Sigmoid colon (tissue), 7 donors: ENCODE results near the gene CAPN10. TPM values are rescaled to one million over a fixed set of nuclear protein-coding genes. Genes with fewer than 3 reads are reported as not detected.

Source experiments
- DNase-seq: peaks from one replicate; pipeline ENCODE4 v3.0.0-alpha.2; 2019
- H3K27ac ChIP-seq, 4 donors: fragments of 200-600 bp; sonication (generic); one replicate each; pipeline ENCODE4 v1.5.1; 2016 to 2019; ENCODE audit warnings: mild to moderate bottlenecking in 1 of 4
- H3K27me3 ChIP-seq, 3 donors: fragments of 200-600 bp; sonication (generic); one replicate each; pipeline ENCODE4 v1.5.1; 2019; ENCODE audit warnings: mild to moderate bottlenecking in 1 of 3
- H3K36me3 ChIP-seq, 4 donors: fragments of 200-600 bp; sonication (generic); one replicate each; pipeline ENCODE4 v1.5.1; 2016 to 2019
- H3K4me1 ChIP-seq, 4 donors: fragments of 200-600 bp; sonication (generic); one replicate each; pipeline ENCODE4 v1.5.1; 2017 to 2019
- H3K4me3 ChIP-seq, 4 donors: fragments of 200-600 bp; sonication (generic); one replicate each; pipeline ENCODE4 v1.5.1; 2017 to 2019; ENCODE audit warnings: mild to moderate bottlenecking in 2 of 4, moderate library complexity in 1 of 4
- H3K9me3 ChIP-seq, 4 donors: fragments of 200-600 bp in 3 of 4; sonication (generic) in 3 of 4; one replicate each; pipeline versions ENCODE4 v1.5.1 to v1.6.1; 2013 to 2019
- EP300 ChIP-seq, 4 donors: sonication (generic); formaldehyde crosslinking; IDR thresholded peaks; one replicate each; pipeline ENCODE4 v1.6.1; 2017; ENCODE audit warnings: antibody characterized with exemption in 4 of 4
- POLR2A ChIP-seq, 2 donors: fragments of 450-650 bp; IDR thresholded peaks; one replicate each; pipeline ENCODE4 v1.6.1; 2016; ENCODE audit warnings: antibody characterized with exemption in 2 of 2, mild to moderate bottlenecking in 2 of 2, moderate library complexity in 2 of 2
- POLR2AphosphoS5 ChIP-seq, 4 donors: sonication (generic); formaldehyde crosslinking; IDR thresholded peaks; one replicate each; pipeline ENCODE4 v1.6.1; 2017; ENCODE audit warnings: antibody characterized with exemption in 4 of 4
- WGBS, 2 donors: extraction: QIAGEN DNeasy Blood & Tissue Kit; methylation state at CpG; one replicate each; pipeline ENCODE4 v1.1.7; 2013; 5-methylcytosine and 5-hydroxymethylcytosine counted together
- intact Hi-C: fragments of 100-400 bp; cut with DNase I; formaldehyde crosslinking; loops from one replicate; pipeline ENCODE4 v1.15.1; 2023
- polyA plus RNA-seq, 3 donors: library from polyadenylated mRNA; stranded (reverse); fragments of 200-250 nt; gene quantifications; one replicate each; pipeline ENCODE4 v1.2.3, GENCODE V29; 2013
- total RNA-seq, 4 donors: library from RNA; depleted of rRNA; stranded (reverse); fragments of >200 nt; gene quantifications; one replicate each; pipeline ENCODE4 v1.1.0, GENCODE V29; 2016
- TF ChIP-seq, protein P1 (sequence below), 4 experiments: fragments of 450-650 bp in 3 of 4; fragments of 200-600 bp in 1 of 4; IDR thresholded peaks; one replicate each; pipeline ENCODE4 v1.5.1; 2016 to 2019; ENCODE audit warnings: antibody characterized with exemption in 4 of 4, mild to moderate bottlenecking in 3 of 4, moderate library complexity in 2 of 4
- donor health status: healthy with polysubstance abuse.
- donor health status: Bipolar disorder and iron deficiency.
- donor health status: healthy.

The CAPN10 gene
- total and polyA plus RNA-seq, 7 donors, result 10.5 to 33.0 (median 16.4) TPM

DNA sequence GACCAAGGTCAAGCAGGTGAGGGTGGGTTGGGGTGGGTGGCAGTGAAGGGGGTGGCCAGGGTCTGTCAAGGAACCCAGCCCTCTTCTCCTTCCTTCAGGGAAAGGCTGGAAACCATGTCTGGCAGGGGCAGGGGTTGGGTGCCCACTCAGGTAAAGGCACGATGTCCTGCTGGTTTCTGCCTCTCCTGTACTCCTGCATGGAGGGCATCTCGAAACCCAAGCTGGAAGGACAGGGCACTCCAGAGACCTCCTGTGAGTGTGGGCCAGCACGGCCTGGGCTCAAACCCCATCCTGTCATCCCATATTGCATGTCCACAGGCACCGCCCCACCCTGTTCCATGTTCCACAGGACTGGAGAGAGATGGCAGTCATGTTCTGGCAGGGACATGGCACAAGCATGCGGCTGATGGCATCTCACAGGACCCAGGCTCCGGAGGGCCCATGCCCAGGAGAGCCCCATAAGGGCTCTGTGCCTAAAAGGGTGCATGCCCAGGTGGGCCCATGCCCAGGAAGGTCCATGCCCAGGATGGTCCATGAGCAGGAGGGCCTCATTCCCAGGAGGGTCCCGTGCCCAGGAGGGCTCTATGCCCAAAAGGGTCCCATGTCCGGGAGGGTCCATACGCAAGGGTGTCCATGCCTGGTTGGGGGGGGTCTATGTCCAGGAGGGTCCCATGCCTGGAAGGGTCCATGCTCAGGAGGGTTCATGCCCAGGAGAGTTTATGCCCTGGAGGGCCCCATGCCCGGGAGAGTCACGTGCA, 45.2 kb downstream of the CAPN10 start:
- no peak overlapping the region for H3K4me3 ChIP-seq
- H3K9me3 ChIP-seq, result peaks cover 0 to 3% (median 0%) of the 10 kb centered on the region in 4 donors
- no peak overlapping the region for H3K27ac ChIP-seq
- no peak for DNase-seq
- no peaks in the 10 kb centered on the region for H3K27me3 ChIP-seq
- no peak for TF ChIP-seq EP300 (IDR thresholded peaks at IDR 0.05)
- TF ChIP-seq, protein P1, sequence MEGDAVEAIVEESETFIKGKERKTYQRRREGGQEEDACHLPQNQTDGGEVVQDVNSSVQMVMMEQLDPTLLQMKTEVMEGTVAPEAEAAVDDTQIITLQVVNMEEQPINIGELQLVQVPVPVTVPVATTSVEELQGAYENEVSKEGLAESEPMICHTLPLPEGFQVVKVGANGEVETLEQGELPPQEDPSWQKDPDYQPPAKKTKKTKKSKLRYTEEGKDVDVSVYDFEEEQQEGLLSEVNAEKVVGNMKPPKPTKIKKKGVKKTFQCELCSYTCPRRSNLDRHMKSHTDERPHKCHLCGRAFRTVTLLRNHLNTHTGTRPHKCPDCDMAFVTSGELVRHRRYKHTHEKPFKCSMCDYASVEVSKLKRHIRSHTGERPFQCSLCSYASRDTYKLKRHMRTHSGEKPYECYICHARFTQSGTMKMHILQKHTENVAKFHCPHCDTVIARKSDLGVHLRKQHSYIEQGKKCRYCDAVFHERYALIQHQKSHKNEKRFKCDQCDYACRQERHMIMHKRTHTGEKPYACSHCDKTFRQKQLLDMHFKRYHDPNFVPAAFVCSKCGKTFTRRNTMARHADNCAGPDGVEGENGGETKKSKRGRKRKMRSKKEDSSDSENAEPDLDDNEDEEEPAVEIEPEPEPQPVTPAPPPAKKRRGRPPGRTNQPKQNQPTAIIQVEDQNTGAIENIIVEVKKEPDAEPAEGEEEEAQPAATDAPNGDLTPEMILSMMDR (IDR thresholded peaks at IDR 0.05), result no peak
- TF ChIP-seq POLR2A (IDR thresholded peaks at IDR 0.05), result no peak
- TF ChIP-seq POLR2AphosphoS5 (IDR thresholded peaks at IDR 0.05), result no peak
- no peaks in the 10 kb centered on the region for H3K36me3 ChIP-seq
- intact Hi-C loops, result no loop called here
- WGBS, 2 donors, result 88 to 95% methylated on average over 11 of the region's 11 CpGs
- H3K4me1 ChIP-seq, result no peaks in the 10 kb centered on the region

DNA sequence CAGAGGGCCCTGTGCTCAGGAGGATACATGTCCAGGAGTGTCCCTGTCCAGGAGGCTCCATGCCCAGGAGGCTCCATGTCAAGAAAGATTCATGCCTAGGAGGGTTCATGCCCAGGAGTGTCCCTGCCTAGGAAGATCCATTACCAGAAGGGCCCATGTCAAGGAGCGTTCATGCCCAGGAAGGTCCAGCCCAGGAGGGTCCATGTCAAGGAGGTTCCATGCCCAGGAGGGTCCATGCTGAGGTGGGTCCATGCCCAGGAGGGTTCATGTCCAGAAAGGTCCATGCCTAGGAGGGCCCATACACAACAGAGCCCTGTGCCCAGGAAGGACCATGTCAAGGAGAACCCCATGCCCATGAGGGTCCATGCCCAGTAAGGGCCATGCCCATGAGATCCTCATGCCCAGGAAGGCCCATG, 45.8 kb downstream of the CAPN10 start:
- intact Hi-C loops, result no loop called here
- 97 to 99% methylated on average over 1 of the region's 1 CpG for WGBS, 2 donors
- TF ChIP-seq POLR2AphosphoS5 (IDR thresholded peaks at IDR 0.05) (no peak), EP300 (IDR thresholded peaks at IDR 0.05) (no peak)

DNA sequence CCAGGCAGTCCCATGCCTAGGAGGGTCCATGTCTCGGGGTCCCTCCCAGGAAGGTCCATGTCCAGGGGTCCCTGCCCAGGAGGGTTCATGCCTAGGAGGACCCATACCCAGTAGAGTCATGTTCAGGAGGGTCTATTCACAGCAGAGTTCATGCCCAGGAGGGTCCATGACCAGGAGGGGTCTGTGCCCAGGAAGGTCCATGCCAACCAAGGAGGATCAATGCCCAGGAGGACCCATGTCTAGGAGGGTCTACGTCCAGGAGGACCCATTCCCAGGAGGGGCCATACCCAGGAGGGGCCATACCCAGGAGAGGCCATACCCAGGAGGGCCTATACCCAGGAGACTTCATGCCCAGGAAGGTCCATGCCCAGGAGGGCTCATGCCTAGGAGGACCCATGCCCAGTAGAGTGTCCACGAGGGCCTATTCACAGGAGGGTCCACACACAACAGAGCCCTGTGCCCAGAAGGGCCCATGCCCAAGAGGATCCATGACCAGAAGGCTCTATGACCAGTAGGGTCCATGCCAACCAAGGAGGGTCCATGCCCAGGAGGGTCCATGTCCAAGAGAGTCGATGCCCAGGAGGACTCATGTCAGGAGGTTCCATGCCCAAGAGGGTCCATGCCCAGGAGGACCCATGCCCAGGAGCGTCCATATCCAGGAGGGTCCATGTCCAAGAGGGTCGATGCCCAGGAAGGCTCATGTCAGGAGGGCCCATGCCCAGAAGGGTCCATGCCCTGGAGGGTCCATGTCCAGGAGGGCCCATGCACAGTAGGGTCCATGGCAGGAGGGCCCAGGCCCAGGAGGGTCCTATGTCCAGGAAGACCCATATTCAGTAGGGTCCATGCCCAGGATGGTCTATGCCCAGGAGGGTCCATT, 48.8 kb downstream of the CAPN10 start:
- Histone ChIP-seq H3K4me1 (no peaks in the 10 kb centered on the region), H3K36me3 (no peaks in the 10 kb centered on the region), H3K27ac (no peak overlapping the region), H3K9me3 (peaks cover 0 to 3% (median 0%) of the 10 kb centered on the region in 4 donors), H3K4me3 (no peak overlapping the region), H3K27me3 (peaks cover 0 to 5% (median 0%) of the 10 kb centered on the region in 3 donors)
- 86 to 90% methylated on average over 6 of the region's 6 CpGs for WGBS, 2 donors
- DNase-seq, result no peak
- intact Hi-C loops, result no loop called here
- TF ChIP-seq POLR2A (IDR thresholded peaks at IDR 0.05) (no peak), EP300 (IDR thresholded peaks at IDR 0.05) (no peak), POLR2AphosphoS5 (IDR thresholded peaks at IDR 0.05) (no peak)
- TF ChIP-seq, protein P1 (IDR thresholded peaks at IDR 0.05), result no peak

More for the DNA sequence above, 45.8 kb downstream of the CAPN10 start:
- DNase-seq, result peak; percentile 58
- H3K9me3 ChIP-seq, result peaks cover 0 to 3% (median 0%) of the 10 kb centered on the region in 4 donors
- H3K27me3 ChIP-seq, result no peaks in the 10 kb centered on the region
- H3K4me3 ChIP-seq, result no peak overlapping the region
- H3K36me3 ChIP-seq, result no peaks in the 10 kb centered on the region
- H3K4me1 ChIP-seq, result no peaks in the 10 kb centered on the region
- H3K27ac ChIP-seq, result no peak overlapping the region

DNA sequence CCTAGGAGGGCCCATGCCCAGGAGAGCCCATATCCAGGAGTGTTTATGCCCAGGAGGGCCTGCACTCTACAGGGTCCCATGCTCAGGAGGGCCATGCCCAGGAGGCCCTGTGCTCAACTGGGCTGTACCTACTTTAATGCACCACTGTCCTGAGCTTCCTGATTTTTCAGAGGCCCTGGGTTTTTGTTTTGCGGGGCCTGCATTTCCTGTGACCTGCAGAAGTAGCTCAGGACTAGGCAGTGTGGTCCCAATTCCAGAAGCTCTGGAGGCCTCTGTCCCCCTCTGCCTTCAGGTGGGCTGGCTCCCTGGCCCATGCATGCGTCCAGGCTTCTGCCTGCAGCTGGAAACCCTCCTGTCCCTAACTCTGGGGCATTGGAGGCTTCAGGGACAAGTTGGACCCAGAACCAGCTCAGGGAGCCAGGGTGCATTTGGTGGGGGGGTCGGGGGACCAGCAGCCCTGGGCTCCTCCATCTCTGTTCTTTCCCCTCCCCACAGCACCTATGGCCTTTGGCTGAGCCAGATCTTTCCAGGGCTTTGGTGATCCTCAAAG, 49.5 kb downstream of the CAPN10 start:
- Histone ChIP-seq H3K27me3 (peaks cover 0 to 5% (median 0%) of the 10 kb centered on the region in 3 donors), H3K4me3 (no peak overlapping the region), H3K9me3 (peaks cover 0 to 3% (median 0%) of the 10 kb centered on the region in 4 donors), H3K4me1 (no peaks in the 10 kb centered on the region), H3K27ac (no peak overlapping the region), H3K36me3 (no peaks in the 10 kb centered on the region)
- no peak for TF ChIP-seq EP300 (IDR thresholded peaks at IDR 0.05)
- TF ChIP-seq, protein P1 (IDR thresholded peaks at IDR 0.05), result no peak
- no peak for TF ChIP-seq POLR2A (IDR thresholded peaks at IDR 0.05)
- TF ChIP-seq POLR2AphosphoS5 (IDR thresholded peaks at IDR 0.05), result no peak
- intact Hi-C loops, result no loop called here
- 74 to 76% methylated on average over 3 of the region's 3 CpGs for WGBS, 2 donors
- DNase-seq, result peak; percentile 18
